Measurements from ENCODE around the gene TMEM198.
A peak's percentile ranks its signal among the peaks of the same experiment; 100 is the strongest.

Gene TMEM198

GRCh38 chr2:219543596-219544358 lies at the start of gene TMEM198, which contains the start of gene CHPF:
Gene TMEM198, plus strand, starts transcription at chr2:219544028. Its CDS starts 700 bp downstream, at chr2:219544728.
Gene CHPF, minus strand, starts transcription at chr2:219543809. Its CDS starts 271 bp downstream, at chr2:219543538.
- DNase-seq, result peak; percentile 92

- DNase-seq, result no peak
Observed at GRCh38 chr2:219494952-219495530, 48.8 kb upstream of the TMEM198 start.

DNA sequence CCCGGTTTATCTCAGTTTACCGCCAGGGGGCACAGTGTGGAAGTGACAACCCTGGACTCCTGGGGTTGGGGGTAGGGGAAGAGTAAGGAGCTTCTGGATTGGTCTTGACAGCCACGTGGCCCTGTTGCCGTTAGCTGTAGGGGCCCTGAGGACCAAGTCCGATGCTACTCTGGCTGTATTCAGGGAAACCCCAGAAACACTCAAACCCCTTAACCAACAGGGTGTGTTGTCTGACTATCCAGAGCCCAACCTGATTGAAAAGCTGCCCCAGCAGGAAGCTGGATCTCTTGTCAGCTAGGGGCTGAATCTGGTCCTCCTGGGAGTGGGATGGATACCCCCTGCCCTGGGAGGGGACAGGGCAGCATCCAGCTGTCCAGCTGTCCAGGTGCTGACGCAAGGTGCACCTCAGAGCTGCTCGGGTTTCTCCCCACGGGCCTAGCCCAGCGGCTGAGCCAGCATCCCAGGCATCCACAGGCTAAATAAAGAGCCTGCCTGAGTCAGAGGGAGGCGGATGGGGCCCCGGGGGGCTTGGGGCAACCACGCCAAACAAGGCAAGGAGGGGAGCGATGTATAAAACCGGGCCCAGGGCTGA lies 48.2 kb upstream of the TMEM198 start:
- DNase-seq, result peak; percentile 44

DNA sequence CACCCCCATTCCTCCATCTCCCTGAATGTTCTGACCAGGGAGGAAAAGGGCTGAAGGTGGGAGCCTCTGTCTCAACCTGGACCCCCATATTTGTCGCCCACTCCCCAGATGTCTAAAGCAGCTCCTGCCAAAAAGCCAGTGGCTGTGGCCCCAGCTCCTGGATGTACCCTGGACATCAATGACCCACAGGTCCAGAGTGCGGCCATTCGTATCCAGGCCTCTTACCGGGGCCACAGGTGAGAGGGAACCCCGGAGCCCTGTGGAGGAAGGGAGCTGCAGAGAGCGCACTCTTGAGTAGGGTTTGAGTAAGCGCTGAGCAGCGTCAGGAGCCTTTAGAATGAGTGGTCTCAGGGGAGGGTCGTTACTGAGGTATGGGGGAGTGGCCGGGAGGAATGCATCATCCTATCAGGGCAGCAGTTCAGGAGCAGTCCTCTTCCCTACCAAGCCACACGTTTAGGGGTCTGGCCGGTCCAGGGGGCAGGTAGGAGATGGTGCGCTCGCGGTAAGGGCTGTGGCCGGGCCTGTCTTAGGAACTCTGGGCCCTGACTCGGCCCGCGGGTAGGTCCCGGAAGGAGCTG lies 47.5 kb upstream of the TMEM198 start:
- DNase-seq, result no peak

GRCh38 chr2:219496825-219497494 lies 46.9 kb upstream of the TMEM198 start:
- DNase-seq, result no peak

DNA sequence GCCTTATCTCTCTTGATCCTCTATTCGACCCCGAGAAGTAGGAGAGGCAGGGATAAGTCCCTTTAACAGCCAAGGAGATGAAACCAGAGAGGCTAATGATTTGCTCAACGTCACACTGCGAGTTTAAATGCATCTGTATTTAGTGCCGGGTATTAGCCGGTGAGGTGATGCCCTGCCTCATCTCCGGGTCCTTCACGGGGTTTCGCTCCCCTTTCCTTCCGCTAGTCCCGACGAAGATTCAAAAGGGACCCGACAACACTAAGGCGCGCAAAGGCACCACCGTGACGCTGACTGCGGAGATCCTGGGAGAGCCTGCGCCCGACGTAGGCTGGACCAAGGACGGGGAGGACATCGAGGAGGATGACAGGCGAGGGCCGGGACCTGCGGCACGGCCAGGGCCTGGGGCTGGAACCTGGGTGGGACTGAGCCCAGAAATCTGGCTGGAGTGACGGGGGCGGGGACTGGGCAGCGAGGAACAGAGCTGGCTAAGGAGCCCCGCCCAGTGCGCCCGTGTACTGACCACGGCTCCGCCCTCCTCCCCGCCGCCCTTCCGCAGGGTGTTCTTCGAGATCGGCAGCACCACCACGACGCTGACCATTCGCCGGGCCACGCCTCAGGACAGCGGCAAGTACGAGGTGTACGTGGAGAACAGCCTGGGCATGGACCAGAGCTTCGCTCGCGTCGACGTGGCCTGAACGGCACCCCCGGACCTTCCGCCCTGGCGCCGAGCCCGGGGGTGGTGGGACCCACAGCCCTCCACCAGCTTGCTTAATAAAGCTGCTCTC lies 46.1 kb upstream of the TMEM198 start:
- no peak for DNase-seq

DNA sequence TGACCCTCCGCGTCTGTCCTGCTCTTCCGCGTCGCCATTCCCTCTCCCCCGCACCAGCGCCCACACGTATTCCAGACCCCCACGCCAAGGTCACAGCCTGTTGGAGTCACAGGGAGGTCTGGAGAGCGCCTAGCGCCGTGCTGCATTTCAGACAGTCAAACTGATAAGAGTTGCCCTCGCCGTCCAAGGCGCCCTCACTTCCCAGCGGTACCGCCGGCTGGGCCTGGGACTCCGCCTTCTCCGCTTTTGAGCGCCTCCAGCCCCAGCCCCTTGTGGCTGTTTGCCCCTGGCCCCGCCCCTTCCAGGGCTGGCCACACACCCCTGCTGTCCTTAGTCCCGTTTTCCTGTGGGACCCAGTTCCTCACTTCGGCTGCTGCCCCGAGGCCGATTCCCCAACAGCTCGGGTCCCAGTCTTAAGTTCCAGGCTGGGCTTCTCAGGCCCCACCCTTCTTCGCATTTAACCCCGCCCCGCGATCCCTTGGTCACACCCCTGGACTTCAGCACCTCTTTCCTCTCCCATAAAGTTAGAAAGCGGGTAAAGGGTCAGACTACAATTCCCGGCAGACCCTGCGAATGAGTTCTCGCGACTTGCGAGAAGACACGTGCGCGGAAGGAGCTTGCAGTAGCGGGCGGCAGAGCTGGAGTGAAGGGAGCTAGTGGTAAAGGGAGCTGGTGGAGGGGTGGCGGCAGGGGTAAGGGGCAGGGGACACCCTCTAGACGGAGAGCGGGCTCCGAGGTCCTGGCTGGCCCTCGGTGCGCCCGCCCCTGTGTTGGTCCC lies 45.4 kb upstream of the TMEM198 start, which contains the start of gene GMPPA:
TSS of gene GMPPA (plus strand) at position 612 of the 778 bp plus-strand sequence. CDS start 1,085 bp downstream, outside the sequence.
- peak; percentile 93 for DNase-seq

DNA sequence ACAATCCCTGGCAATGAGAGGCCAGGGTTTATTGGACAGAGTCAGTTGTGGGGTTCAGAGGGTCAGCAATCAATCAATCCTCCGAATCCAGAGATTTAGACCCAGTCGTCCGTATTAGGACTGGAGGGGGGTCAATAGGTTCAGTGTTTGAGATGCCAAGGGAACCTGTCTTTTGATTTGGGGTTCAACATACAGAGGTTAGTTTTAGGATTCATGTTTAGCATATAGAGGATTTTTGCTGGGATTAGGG lies 44.8 kb upstream of the TMEM198 start:
- DNase-seq, result no peak

GRCh38 chr2:219499555-219499954 lies 44.3 kb upstream of the TMEM198 start:
- DNase-seq, result no peak

DNA sequence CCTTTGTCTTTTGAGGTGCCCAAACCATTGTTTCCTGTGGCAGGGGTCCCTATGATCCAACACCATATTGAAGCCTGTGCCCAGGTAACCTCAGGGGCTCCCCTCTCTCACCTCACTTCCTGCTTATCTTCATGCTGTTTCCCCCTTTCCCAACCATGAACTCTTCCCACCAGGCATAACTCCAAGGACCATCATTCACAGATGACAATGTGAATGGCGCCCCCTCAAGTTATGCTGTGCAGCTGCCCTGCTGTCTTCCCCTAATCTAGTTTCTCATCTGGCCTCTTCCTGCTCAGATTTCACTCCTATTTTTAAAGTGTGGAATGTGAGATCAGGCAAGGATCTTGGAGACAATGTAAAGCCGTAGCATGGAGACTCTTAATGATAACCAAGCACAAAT lies 43.7 kb upstream of the TMEM198 start:
- DNase-seq, result no peak

GRCh38 chr2:219501849-219502248 lies 42.0 kb upstream of the TMEM198 start:
- no peak for DNase-seq

- no peak for DNase-seq
Observed at GRCh38 chr2:219502618-219503017, 41.2 kb upstream of the TMEM198 start.

DNA sequence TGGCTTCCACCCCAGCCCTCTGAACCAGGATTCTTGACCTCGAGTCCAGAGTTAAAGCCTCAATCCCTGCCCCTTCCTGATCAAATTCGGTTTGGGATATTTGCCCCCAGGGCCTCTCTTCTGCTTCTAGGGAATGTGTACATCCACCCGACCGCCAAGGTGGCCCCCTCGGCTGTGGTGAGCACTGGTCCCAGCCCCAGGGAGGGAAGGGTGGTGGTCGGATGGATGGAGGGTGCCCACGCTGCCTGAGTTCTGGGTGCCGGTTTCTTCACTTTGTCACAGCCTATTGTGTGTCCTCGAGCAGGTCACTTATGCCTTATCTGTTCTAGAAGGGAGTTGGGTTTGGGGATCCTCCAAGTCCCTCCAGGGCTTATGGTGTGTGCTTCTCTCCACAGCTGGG lies 38.2 kb upstream of the TMEM198 start:
- no peak for DNase-seq

GRCh38 chr2:219506153-219506801 lies 37.6 kb upstream of the TMEM198 start:
- DNase-seq, result no peak

DNA sequence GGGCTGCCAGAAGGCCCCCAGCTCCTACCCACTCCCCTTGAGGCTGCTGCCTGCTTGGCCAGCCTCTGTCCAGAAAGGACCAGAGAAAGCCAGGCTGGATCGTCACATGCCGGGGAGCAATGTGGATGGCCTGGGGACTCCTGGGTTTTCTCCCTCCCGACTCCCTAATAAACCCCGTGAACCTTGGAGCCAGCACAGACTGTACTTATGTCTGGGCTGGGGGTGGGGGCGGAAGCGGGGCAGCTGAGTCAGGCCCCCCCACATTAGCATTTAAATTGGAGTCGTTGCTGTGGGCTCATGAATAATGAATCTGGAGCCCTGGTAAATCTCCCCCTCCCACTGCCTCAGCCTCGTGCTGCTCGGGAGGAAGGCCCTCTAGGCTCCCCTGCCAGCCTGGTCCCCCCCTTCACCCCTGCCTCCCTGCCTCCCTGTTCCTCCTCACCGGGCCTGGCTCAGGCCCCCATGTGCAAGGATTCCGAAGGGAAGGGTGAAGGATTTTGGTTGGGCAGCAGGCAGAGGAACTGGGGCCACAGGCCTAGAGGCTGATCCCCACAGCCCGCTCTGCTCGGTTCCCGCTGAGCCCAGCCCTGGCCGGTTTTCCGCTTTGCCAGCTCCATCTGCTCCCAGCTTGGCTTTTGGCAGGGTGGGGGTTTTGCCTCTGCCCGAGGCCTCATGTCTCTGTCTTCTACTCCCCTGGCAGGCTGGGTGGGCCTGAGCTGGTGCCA lies 36.9 kb upstream of the TMEM198 start:
- peak; percentile 46 for DNase-seq

DNA sequence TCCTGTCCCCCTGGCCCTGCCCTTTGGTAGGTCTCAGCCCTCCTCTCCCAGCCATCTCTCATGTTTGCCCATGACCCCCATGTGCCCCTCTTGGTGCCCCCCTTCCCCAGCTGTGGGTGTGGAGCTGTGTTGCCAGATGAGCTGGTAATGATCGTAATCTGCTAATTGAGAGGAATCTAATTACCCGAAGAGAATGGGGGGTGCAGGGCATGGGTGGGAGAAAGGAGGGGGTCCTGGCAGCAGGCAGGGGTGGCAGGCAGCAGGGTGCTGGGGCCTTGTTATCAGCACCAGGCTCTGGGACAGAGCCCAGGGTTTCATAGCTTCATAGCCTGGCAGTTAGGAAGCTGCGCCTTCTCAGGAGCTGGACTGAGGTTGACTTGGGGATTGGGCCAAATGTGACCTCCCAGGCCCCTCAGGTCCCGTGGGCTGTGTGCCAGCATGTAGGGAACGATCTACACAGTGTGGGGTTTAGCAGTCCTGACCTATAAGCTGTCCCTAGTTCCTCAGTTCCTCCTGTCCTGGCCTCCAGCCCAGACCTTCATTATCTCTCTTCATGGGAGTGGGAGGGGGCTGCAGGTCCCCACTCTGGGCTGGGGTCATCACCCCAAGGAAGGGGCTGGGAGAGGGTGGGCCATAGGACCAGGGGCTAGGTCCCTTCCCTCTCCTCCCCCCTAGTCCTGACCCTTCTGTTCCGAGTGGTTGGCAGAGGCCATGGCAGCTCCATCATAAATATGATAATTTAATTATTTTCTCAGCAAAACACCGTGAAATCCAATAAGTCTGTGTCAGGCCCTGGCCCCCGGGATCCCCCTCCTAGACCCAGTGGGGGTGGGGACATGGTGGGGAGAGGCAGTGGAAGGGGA lies 36.0 kb upstream of the TMEM198 start:
- DNase-seq, result peak; percentile 46

DNA sequence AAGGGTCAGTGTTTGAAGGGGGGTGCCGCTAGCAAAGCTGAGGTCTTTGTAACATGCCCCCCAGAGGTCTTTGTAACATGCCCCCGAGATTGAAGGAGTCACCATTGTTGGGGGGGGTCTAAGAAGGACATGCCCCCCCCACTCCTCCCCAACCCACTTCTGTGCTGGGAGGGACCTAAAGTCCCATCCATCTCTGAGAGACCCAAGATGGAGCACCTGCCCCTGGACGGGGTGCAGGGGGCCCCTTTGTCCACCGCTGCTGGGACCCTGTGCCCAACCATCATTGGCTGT lies 35.4 kb upstream of the TMEM198 start:
- DNase-seq, result no peak

GRCh38 chr2:219508971-219509779 lies 34.7 kb upstream of the TMEM198 start:
- peak; percentile 29 for DNase-seq

Measured in NCI-H1092 treated with DMSO at 0.1 percent for 48 hours (cell line).